Endothelial cell of umbilical vein (primary cell): Measurements from ENCODE around the gene CPLANE2. TPM values are rescaled to one million over a fixed set of nuclear protein-coding genes. Genes with fewer than 3 reads are reported as not detected.

Experiments
- BruUV-seq: library from RNA; stranded (reverse); fragments of 400-500 nt; replicated peaks from 2 replicates; lab custom pipeline; 2021; lab: Mats Ljungman, UMichigan
- CTCF ChIA-PET: fragments of 300-600, 350-600 bp; sonication (Branson Sonifier 250); formaldehyde crosslinking; loops from one replicate; lab custom pipeline; 2021; ENCODE audit warnings: antibody characterized with exemption, inconsistent platforms; lab: Charles Lee
- POLR2A ChIA-PET: fragments of 300-600, 350-600 bp; sonication (Branson Sonifier 250); formaldehyde crosslinking; loops from one replicate; lab custom pipeline; 2021; ENCODE audit warnings: antibody characterized with exemption, inconsistent platforms; lab: Charles Lee
- DNase-seq: peaks from one replicate; pipeline ENCODE4 v3.0.0-alpha.2; 2011; ENCODE audit warnings: low read depth, low spot score
- FAIRE-seq: peaks from 2 replicates; lab custom pipeline; 2011; peaks lifted over from hg19 to GRCh38; lab: Jason Lieb, UNC
- H2AFZ ChIP-seq: 2 replicates; pipeline ENCODE4 v1.6.0; 2012; ENCODE audit warnings: low read depth, low read length, control low read depth, inconsistent platforms
- H3K27ac ChIP-seq: 2 replicates; pipeline ENCODE4 v1.5.1; 2011; ENCODE audit warnings: low read depth, mild to moderate bottlenecking, control low read depth, low read length, moderate library complexity; ENCODE audit not compliant: insufficient read depth
- H3K27me3 ChIP-seq, 2 experiments: 2 replicates each; pipeline versions ENCODE4 v1.6.0 to v1.6.1; 2011; ENCODE audit warnings: low read length in 2 of 2, mixed read lengths in 1 of 2; ENCODE audit not compliant: control insufficient read depth in 2 of 2, insufficient read depth in 2 of 2
- H3K36me3 ChIP-seq, 2 experiments: 2 replicates in 1 of 2; 3 replicates in 1 of 2; pipeline ENCODE4 v1.5.1; 2011; ENCODE audit warnings: low read length in 2 of 2, mild to moderate bottlenecking in 1 of 2, moderate library complexity in 1 of 2; ENCODE audit not compliant: control insufficient read depth in 2 of 2, insufficient read depth in 2 of 2; ENCODE audit errors: extremely low read depth in 1 of 2
- H3K4me1 ChIP-seq: 3 replicates; pipeline ENCODE4 v1.5.1; 2011; ENCODE audit warnings: mild to moderate bottlenecking, low read length; ENCODE audit not compliant: control insufficient read depth, insufficient read depth; ENCODE audit errors: extremely low read depth
- H3K4me2 ChIP-seq: 2 replicates; pipeline ENCODE4 v1.6.1; 2011; ENCODE audit warnings: low read length, control low read depth, mixed read lengths; ENCODE audit not compliant: insufficient read depth
- H3K4me3 ChIP-seq, 3 experiments: fragments of 200-600 bp in 1 of 3; sonication (generic), shearing (Covaris generic) in 1 of 3; replicated peaks in 1 of 3; 2 replicates each; pipeline ENCODE4 v1.5.1; 2011 to 2016; ENCODE audit warnings: control low read depth in 3 of 3, low read length in 3 of 3, mild to moderate bottlenecking in 2 of 3, inconsistent platforms in 1 of 3, low read depth in 1 of 3, moderate library complexity in 1 of 3; ENCODE audit not compliant: insufficient read depth in 1 of 3
- H3K79me2 ChIP-seq: 2 replicates; pipeline ENCODE4 v1.6.0; 2012; ENCODE audit warnings: low read length, inconsistent platforms; ENCODE audit not compliant: control insufficient read depth, insufficient read depth
- H3K9ac ChIP-seq: replicated peaks from 2 replicates; pipeline ENCODE3; 2011; ENCODE audit warnings: low read length, control low read depth; ENCODE audit not compliant: insufficient read depth; ENCODE audit errors: extremely low read depth
- H3K9me1 ChIP-seq: replicated peaks from 3 replicates; pipeline ENCODE4 v1.6.0; 2011; ENCODE audit warnings: mild to moderate bottlenecking, low read length; ENCODE audit not compliant: control insufficient read depth, insufficient read depth; ENCODE audit errors: extremely low read depth
- H3K9me3 ChIP-seq: replicated peaks from 2 replicates; pipeline ENCODE4 v1.5.1; 2012; ENCODE audit warnings: low read length, inconsistent platforms; ENCODE audit not compliant: control insufficient read depth, insufficient read depth
- H4K20me1 ChIP-seq: replicated peaks from 2 replicates; pipeline ENCODE3; 2011; ENCODE audit warnings: mild to moderate bottlenecking, low read length; ENCODE audit not compliant: control insufficient read depth, insufficient read depth; ENCODE audit errors: extremely low read depth
- FOS ChIP-seq: IDR thresholded peaks from 2 replicates; pipeline ENCODE4 v1.6.1; 2011; ENCODE audit warnings: mild to moderate bottlenecking, low read length, moderate library complexity, borderline replicate concordance; ENCODE audit not compliant: insufficient read depth
- MYC ChIP-seq: IDR thresholded peaks from one replicate; pipeline ENCODE4 v1.6.1; 2011; ENCODE audit warnings: mild to moderate bottlenecking, low read depth, low read length
- POLR2A ChIP-seq: IDR thresholded peaks from 2 replicates; pipeline ENCODE4 v1.6.1; 2012; ENCODE audit warnings: low read depth, mild to moderate bottlenecking, control low read depth, low read length
- dilution Hi-C: fragments of 300-500 bp; cut with MboI; formaldehyde crosslinking; loops from one replicate; pipeline ENCODE4 v1.15.0; 2019; ENCODE audit warnings: low sequenced_read_pairs; ENCODE audit not compliant: extremely low pct_ligation_motif_present
- intact Hi-C: fragments of 100-400 bp; cut with micrococcal nuclease; formaldehyde crosslinking; loops from one replicate; pipeline ENCODE4 v1.10.0; 2022
- polyA plus RNA-seq, 4 experiments: library from polyadenylated mRNA; depleted of rRNA in 3 of 4; stranded (reverse) in 3 of 4; unstranded in 1 of 4; fragments of >200 nt; gene quantifications; 2 replicates each; pipeline versions ENCODE4 v1.2.1 to v1.2.3, GENCODE V29; 2011 to 2012; ENCODE audit warnings: missing spikeins in 1 of 4
- total RNA-seq: library from RNA; stranded (reverse); gene quantifications from 2 replicates; pipeline ENCODE4 v1.2.3, GENCODE V29; 2021

The CPLANE2 gene
- total and polyA plus RNA-seq, 2 donors (not counting 3 experiments of a cell fraction or from before 2014, with no cell fraction given) = 3.9 to 4.6 TPM

DNA sequence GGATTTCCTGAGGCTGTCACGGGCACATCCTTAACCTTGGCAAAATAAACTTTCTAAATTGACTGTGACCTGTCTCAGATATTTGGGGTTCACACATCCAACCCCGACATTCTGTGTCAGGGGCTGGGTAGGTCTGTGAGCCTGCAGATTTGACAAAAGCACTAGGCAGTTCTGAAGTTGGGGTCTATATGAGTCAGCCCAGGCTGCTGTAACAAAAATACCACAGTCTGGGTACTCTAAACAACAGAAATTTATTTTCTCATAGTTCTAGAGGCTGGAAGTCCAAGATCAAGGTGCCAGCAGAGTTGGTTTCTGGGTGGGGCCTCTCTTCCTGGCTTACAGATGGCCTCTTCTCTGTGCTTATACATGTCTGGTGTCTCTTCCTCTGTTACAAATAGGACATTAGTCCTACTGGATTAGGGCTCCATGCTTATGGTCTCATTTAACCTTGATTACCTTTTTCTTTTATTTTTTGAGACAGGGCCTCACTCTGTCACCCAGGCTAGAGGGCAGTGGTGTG lies 3.0 kb upstream of the CPLANE2 start:
- dilution Hi-C loops = no loop called here
- no peaks in the 10 kb centered on the region for H3K9me3 ChIP-seq
- DNase-seq = no peak
- no peaks in the 10 kb centered on the region for H4K20me1 ChIP-seq
- intact Hi-C loops = no loop called here
- H3K4me2 ChIP-seq = no peak overlapping the region
- FAIRE-seq = no peak
- H3K27ac ChIP-seq = no peak overlapping the region
- H3K9me1 ChIP-seq = no peaks in the 10 kb centered on the region
- no peak overlapping the region for H2AFZ ChIP-seq
- H3K9ac ChIP-seq = no peak overlapping the region
- POLR2A ChIA-PET = no interaction called here
- peaks cover 15% of the 10 kb centered on the region for H3K4me1 ChIP-seq
- no peaks in the 10 kb centered on the region for H3K36me3 ChIP-seq
- TF ChIP-seq MYC = no peak
- CTCF ChIA-PET = interaction anchor here (0.6 to 9.5 kb wide), 2 partner anchors 122 to 162 kb away, joined by 3 to 179 read pairs; partner anchors contain the start of gene FAM131C
- H3K4me3 ChIP-seq = no peak overlapping the region
- no peaks in the 10 kb centered on the region for H3K79me2 ChIP-seq
- no TSS peak for BruUV-seq
- no peaks in the 10 kb centered on the region for H3K27me3 ChIP-seq

DNA sequence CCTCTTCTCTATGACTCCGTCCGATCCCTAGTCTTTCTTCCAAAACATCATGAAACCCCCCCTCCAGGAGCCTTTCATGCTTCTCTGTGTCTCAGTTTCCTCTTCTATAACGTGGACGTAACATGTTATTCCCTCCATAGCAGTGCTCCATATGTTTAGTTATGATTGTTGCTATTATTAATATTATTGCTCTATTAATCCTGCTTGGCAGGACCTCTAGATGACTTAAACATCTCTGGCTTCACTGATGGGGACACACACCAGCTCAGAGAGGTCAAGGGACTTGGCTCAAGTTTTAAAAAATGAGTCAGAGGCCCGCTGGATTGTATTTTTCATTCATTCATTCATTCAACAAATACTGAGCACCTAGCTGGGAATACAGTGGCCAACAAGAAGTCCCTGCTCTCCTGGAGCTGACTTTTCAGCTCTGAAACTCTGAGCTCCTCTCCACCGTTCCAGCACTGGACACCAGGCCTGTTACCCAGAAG lies 404 bp upstream of the CPLANE2 start:
- TF ChIP-seq POLR2A = peak; percentile 2
- TF ChIP-seq FOS = no peak
- Histone ChIP-seq H3K27me3 (no peaks in the 10 kb centered on the region), H3K9me3 (no peaks in the 10 kb centered on the region), H2AFZ (peak overlapping the region; percentile 63), H3K9me1 (no peaks in the 10 kb centered on the region), H3K4me3 (peak overlapping the region in 1 of 3 experiments; percentile 47), H4K20me1 (no peaks in the 10 kb centered on the region), H3K79me2 (no peaks in the 10 kb centered on the region), H3K27ac (peak overlapping the region; percentile 63), H3K36me3 (no peaks in the 10 kb centered on the region), H3K4me1 (peaks cover 15% of the 10 kb centered on the region), H3K4me2 (peak overlapping the region; percentile 91), H3K9ac (peak overlapping the region; percentile 65)
- DNase-seq (no peak), FAIRE-seq (no peak)
- CTCF ChIA-PET = interaction anchor here (1.1 to 2.0 kb wide), 6 partner anchors 11 to 158 kb away, joined by 3 to 10 read pairs (median 5); no protein-coding TSS in a partner anchor
- intact Hi-C loops (loop anchor here (1.0 to 2.0 kb wide), 3 partner anchors 20 to 159 kb away; no protein-coding TSS in a partner anchor), dilution Hi-C loops (no loop called here)
- POLR2A ChIA-PET = no interaction called here
- BruUV-seq = TSS peak; percentile 74
